PC-9 (cell line): ENCODE measurements around the gene ATAD3A.

Source experiments
- CTCF ChIP-seq: fragments of 200-600 bp; sonication (generic); conservative IDR thresholded peaks from 2 replicates; pipeline ENCODE4 v1.6.1; 2017; ENCODE audit warnings: mixed run types, antibody characterized with exemption, mild to moderate bottlenecking, moderate library complexity
- EZH2 ChIP-seq: fragments of 200-600 bp; sonication (generic); IDR thresholded peaks from 2 replicates; pipeline ENCODE4 v1.8.0; 2017; ENCODE audit warnings: antibody characterized with exemption, low read depth

GRCh38 chr1:1538989-1539309 lies 27.0 kb downstream of the ATAD3A start:
- TF ChIP-seq CTCF, result no peak
- no peak for TF ChIP-seq EZH2
